ENCODE results near the gene LMX1B.
"Not testable (repeated sequence)": the region's sequence is repeated elsewhere in the genome, so short reads cannot be mapped to it uniquely, and the experiment has no call there.

DNA sequence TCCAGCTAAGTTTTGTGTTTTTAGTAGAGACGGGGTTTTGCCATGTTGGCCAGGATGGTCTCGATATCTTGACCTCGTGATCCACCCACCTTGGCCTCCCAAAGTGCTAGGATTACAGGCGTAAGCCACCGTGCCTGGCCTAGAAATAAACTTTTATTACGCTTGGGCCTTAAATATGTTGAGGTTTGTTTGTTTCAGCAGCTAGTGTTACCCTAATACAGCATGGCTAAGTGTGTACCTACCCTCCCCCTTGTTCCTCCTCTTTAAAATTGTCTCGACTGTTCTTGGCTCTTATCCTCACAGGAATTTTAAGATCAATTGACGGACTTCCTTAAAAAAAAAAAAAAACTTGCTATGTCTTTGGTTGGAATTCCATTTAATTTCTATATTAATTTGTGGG lies 114.5 kb downstream of the LMX1B start:
- TF ChIP-seq, protein P1, sequence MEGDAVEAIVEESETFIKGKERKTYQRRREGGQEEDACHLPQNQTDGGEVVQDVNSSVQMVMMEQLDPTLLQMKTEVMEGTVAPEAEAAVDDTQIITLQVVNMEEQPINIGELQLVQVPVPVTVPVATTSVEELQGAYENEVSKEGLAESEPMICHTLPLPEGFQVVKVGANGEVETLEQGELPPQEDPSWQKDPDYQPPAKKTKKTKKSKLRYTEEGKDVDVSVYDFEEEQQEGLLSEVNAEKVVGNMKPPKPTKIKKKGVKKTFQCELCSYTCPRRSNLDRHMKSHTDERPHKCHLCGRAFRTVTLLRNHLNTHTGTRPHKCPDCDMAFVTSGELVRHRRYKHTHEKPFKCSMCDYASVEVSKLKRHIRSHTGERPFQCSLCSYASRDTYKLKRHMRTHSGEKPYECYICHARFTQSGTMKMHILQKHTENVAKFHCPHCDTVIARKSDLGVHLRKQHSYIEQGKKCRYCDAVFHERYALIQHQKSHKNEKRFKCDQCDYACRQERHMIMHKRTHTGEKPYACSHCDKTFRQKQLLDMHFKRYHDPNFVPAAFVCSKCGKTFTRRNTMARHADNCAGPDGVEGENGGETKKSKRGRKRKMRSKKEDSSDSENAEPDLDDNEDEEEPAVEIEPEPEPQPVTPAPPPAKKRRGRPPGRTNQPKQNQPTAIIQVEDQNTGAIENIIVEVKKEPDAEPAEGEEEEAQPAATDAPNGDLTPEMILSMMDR (IDR thresholded peaks at IDR 0.05; ENCODE audit: extremely low read depth in 1 of 2, insufficient read depth in 1 of 2, low read depth in 1 of 2, low read length in 2 of 2), result not testable (repeated sequence)
- not testable (repeated sequence) for TF ChIP-seq EZH2 (IDR thresholded peaks at IDR 0.05; ENCODE audit: borderline replicate concordance, low read depth, low read length, severe bottlenecking); JUN (IDR thresholded peaks at IDR 0.05; ENCODE audit: borderline replicate concordance, insufficient read depth, insufficient read length, low read depth)

Data from endothelial cell of umbilical vein (primary cell).